OCI-LY7 (cell line): ENCODE data around the gene CABCOCO1. TPM values are rescaled to one million over a fixed set of nuclear protein-coding genes. Genes with fewer than 3 reads are reported as not detected.

Experiments
- BruUV-seq: library from RNA; stranded (reverse); fragments of 400-500 nt; replicated peaks from 2 replicates; lab custom pipeline; 2021; lab: Mats Ljungman, UMichigan
- CTCF ChIA-PET: fragments of 300-600 bp; sonication (Branson Sonifier 250); formaldehyde crosslinking; loops from one replicate; lab custom pipeline; 2022; ENCODE audit warnings: antibody characterized with exemption; ENCODE audit not compliant: unreplicated experiment; lab: Charles Lee
- POLR2A ChIA-PET: fragments of 300-600 bp; sonication (Branson Sonifier 250); formaldehyde crosslinking; loops from one replicate; lab custom pipeline; 2022; ENCODE audit warnings: antibody characterized with exemption; lab: Charles Lee
- DNase-seq: peaks from one replicate; pipeline ENCODE4 v3.0.0-alpha.2; 2015; ENCODE audit warnings: low spot score
- H2AFZ ChIP-seq: fragments of 200-600 bp; sonication (generic), shearing (Covaris generic); 2 replicates; pipeline ENCODE4 v1.6.1; 2014; ENCODE audit warnings: mild to moderate bottlenecking, antibody characterized with exemption, low read length, moderate library complexity
- H3K27ac ChIP-seq: fragments of 200-600 bp; sonication (generic); 2 replicates; pipeline ENCODE4 v1.5.1; 2014; ENCODE audit warnings: mixed run types, low read depth, mild to moderate bottlenecking, moderate library complexity, low read length, inconsistent platforms; ENCODE audit not compliant: poor library complexity, severe bottlenecking
- H3K36me3 ChIP-seq: fragments of 200-600 bp; sonication (generic); 2 replicates; pipeline ENCODE4 v1.6.1; 2014; ENCODE audit warnings: mild to moderate bottlenecking, antibody characterized with exemption, low read length, moderate library complexity, mixed read lengths; ENCODE audit not compliant: insufficient read depth
- H3K4me1 ChIP-seq: fragments of 200-600 bp; sonication (generic); 2 replicates; pipeline ENCODE4 v1.5.1; 2014; ENCODE audit warnings: mild to moderate bottlenecking, low read length; ENCODE audit not compliant: insufficient read depth, poor library complexity, severe bottlenecking
- H3K4me2 ChIP-seq: fragments of 200-600 bp; sonication (generic); 2 replicates; pipeline ENCODE4 v1.6.1; 2014; ENCODE audit warnings: mild to moderate bottlenecking, low read length
- H3K4me3 ChIP-seq: fragments of 200-600 bp; sonication (generic); 2 replicates; pipeline ENCODE4 v1.5.1; 2014; ENCODE audit warnings: mild to moderate bottlenecking, low read depth, low read length; ENCODE audit not compliant: poor library complexity, severe bottlenecking
- H3K79me2 ChIP-seq: fragments of 200-600 bp; sonication (generic); 2 replicates; pipeline ENCODE4 v1.6.1; 2016; ENCODE audit warnings: low read depth, mild to moderate bottlenecking, low read length, moderate library complexity, mixed read lengths; ENCODE audit not compliant: insufficient read depth
- H3K9me2 ChIP-seq: fragments of 200-600 bp; sonication (generic); 2 replicates; pipeline ENCODE4 v1.6.1; 2016; ENCODE audit warnings: mild to moderate bottlenecking, low read length, mixed read lengths; ENCODE audit not compliant: insufficient read depth
- H3K9me3 ChIP-seq: fragments of 200-600 bp; sonication (generic); 2 replicates; pipeline ENCODE4 v1.6.1; 2014; ENCODE audit warnings: mild to moderate bottlenecking, mixed run types, low read length, mixed read lengths
- H4K20me1 ChIP-seq: fragments of 200-600 bp; sonication (generic); 2 replicates; pipeline ENCODE4 v1.6.1; 2014; ENCODE audit warnings: mild to moderate bottlenecking, antibody characterized with exemption, low read length, moderate library complexity, mixed read lengths; ENCODE audit not compliant: insufficient read depth
- EZH2phosphoT487 ChIP-seq: fragments of 200-600 bp; sonication (generic); IDR thresholded peaks from 2 replicates; pipeline ENCODE4 v1.6.1; 2018; ENCODE audit warnings: low read depth, borderline replicate concordance, mild to moderate bottlenecking, mixed run types, antibody characterized with exemption, low read length, moderate library complexity, mixed read lengths
- intact Hi-C: fragments of 100-400 bp; cut with micrococcal nuclease; formaldehyde crosslinking; loops from one replicate; pipeline ENCODE4 v1.10.0; 2022; ENCODE audit not compliant: unreplicated experiment
- total RNA-seq, 2 experiments: library from RNA; depleted of rRNA in 1 of 2; stranded (reverse); fragments of >200 nt in 1 of 2; shearing (Covaris generic) in 1 of 2; gene quantifications; 2 replicates each; pipeline ENCODE4 v1.2.3, GENCODE V29; 2014 to 2022
- TF ChIP-seq, protein P1 (sequence below): fragments of 200-600 bp; sonication (generic); conservative IDR thresholded peaks from 2 replicates; pipeline ENCODE4 v1.5.1; 2014; ENCODE audit warnings: mild to moderate bottlenecking, antibody characterized with exemption, low read length, moderate library complexity, mixed read lengths

Gene CABCOCO1
- total RNA-seq, 2 experiments from 2014 or later = not detected

GRCh38 chr10:61775111-61775510 lies 112.4 kb downstream of the CABCOCO1 start:
- no peak overlapping the region for H3K27ac ChIP-seq
- TF ChIP-seq, protein P1, sequence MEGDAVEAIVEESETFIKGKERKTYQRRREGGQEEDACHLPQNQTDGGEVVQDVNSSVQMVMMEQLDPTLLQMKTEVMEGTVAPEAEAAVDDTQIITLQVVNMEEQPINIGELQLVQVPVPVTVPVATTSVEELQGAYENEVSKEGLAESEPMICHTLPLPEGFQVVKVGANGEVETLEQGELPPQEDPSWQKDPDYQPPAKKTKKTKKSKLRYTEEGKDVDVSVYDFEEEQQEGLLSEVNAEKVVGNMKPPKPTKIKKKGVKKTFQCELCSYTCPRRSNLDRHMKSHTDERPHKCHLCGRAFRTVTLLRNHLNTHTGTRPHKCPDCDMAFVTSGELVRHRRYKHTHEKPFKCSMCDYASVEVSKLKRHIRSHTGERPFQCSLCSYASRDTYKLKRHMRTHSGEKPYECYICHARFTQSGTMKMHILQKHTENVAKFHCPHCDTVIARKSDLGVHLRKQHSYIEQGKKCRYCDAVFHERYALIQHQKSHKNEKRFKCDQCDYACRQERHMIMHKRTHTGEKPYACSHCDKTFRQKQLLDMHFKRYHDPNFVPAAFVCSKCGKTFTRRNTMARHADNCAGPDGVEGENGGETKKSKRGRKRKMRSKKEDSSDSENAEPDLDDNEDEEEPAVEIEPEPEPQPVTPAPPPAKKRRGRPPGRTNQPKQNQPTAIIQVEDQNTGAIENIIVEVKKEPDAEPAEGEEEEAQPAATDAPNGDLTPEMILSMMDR = no peak
- TF ChIP-seq EZH2phosphoT487 = no peak
- no peaks in the 10 kb centered on the region for H4K20me1 ChIP-seq
- no peak overlapping the region for H2AFZ ChIP-seq
- H3K4me2 ChIP-seq = no peak overlapping the region
- ChIA-PET POLR2A (no interaction called here), CTCF (no interaction called here)
- H3K9me3 ChIP-seq = no peaks in the 10 kb centered on the region
- no peaks in the 10 kb centered on the region for H3K9me2 ChIP-seq
- H3K36me3 ChIP-seq = no peaks in the 10 kb centered on the region
- no peak overlapping the region for H3K4me3 ChIP-seq
- no TSS peak for BruUV-seq
- intact Hi-C loops = no loop called here
- no peak for DNase-seq
- no peaks in the 10 kb centered on the region for H3K79me2 ChIP-seq
- no peaks in the 10 kb centered on the region for H3K4me1 ChIP-seq

- CTCF ChIA-PET = no interaction called here
- no peak for DNase-seq
- Histone ChIP-seq H2AFZ (no peak overlapping the region), H3K9me3 (no peaks in the 10 kb centered on the region), H3K4me2 (no peak overlapping the region), H3K4me1 (no peaks in the 10 kb centered on the region), H3K79me2 (no peaks in the 10 kb centered on the region), H3K9me2 (no peaks in the 10 kb centered on the region), H4K20me1 (no peaks in the 10 kb centered on the region), H3K27ac (no peak overlapping the region), H3K36me3 (no peaks in the 10 kb centered on the region), H3K4me3 (no peak overlapping the region)
- BruUV-seq = no TSS peak
- TF ChIP-seq, protein P1 = no peak
- TF ChIP-seq EZH2phosphoT487 = no peak
- POLR2A ChIA-PET = no interaction called here
- intact Hi-C loops = no loop called here
These were observed 114.0 kb downstream of the CABCOCO1 start for GRCh38 chr10:61776615-61777266.

DNA sequence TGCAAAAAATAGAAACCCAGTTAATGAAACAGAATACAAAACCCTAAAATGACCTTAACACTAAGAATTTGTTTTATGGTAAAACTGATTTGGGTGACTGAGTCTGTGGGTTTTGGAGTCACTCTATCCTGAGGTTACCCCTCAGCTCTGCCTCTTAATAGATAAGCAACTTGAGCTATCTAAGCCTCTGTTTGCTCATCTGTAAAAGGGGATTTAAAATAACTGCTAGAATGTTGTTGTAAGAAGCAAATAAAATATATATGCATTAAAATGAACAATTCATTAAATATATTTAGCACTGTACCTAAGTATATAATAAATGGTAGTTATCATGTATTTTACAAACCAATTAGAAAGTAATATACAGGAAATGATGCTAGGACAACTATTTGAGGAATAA lies 115.4 kb downstream of the CABCOCO1 start:
- no peak overlapping the region for H3K27ac ChIP-seq
- no peaks in the 10 kb centered on the region for H3K79me2 ChIP-seq
- no peak overlapping the region for H3K4me2 ChIP-seq
- ChIA-PET CTCF (no interaction called here), POLR2A (interaction anchor here (1.1 kb wide), 1 partner anchor 20 kb away, joined by 3 read pairs; no protein-coding TSS in a partner anchor)
- H3K4me3 ChIP-seq = no peak overlapping the region
- DNase-seq = no peak
- intact Hi-C loops = no loop called here
- no peak overlapping the region for H2AFZ ChIP-seq
- H3K36me3 ChIP-seq = no peaks in the 10 kb centered on the region
- TF ChIP-seq EZH2phosphoT487 = no peak
- TF ChIP-seq, protein P1 = no peak
- no peaks in the 10 kb centered on the region for H3K9me2 ChIP-seq
- H3K9me3 ChIP-seq = no peaks in the 10 kb centered on the region
- BruUV-seq = no TSS peak
- no peaks in the 10 kb centered on the region for H4K20me1 ChIP-seq
- no peaks in the 10 kb centered on the region for H3K4me1 ChIP-seq
